ENCODE results near the gene DLGAP1.

DNA sequence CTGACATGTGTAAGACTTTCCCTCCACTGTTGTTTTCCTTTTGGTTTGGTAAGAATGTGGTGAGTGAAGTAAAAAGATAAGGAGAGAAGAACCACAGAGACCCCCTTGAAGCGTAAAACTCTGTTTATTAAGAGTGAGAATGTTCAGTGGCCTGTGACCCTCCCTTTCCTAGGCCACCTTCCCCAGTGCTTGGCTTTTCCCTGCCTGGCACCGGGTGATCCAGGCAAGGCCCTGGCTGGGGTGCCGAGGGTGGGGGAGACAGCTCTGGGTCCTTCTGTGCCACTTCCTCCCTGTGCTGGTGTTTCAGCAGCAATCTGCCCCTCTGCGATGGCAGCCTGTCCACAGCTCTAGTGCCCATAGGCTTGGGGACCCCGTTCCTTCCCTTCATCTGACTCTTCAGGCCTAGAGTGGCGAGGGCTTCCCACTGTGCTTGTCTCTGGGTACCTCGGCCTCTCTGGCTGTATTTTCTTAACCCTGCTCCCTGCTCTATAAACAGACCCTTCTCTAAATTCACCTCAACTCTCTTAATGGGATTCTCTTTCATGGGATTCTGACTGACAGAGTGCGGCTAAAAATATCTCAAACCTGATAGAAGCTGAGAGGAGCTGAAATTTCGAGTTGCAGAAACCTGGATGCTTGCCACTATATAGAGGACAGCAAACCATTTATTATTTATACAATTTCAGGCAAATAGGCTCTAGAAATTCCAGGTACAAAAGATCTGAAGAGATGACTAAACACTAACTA, 461.0 kb downstream of the DLGAP1 start:
- TF ChIP-seq, protein P1, sequence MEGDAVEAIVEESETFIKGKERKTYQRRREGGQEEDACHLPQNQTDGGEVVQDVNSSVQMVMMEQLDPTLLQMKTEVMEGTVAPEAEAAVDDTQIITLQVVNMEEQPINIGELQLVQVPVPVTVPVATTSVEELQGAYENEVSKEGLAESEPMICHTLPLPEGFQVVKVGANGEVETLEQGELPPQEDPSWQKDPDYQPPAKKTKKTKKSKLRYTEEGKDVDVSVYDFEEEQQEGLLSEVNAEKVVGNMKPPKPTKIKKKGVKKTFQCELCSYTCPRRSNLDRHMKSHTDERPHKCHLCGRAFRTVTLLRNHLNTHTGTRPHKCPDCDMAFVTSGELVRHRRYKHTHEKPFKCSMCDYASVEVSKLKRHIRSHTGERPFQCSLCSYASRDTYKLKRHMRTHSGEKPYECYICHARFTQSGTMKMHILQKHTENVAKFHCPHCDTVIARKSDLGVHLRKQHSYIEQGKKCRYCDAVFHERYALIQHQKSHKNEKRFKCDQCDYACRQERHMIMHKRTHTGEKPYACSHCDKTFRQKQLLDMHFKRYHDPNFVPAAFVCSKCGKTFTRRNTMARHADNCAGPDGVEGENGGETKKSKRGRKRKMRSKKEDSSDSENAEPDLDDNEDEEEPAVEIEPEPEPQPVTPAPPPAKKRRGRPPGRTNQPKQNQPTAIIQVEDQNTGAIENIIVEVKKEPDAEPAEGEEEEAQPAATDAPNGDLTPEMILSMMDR (conservative IDR thresholded peaks at IDR 0.05 in 1 of 2, IDR thresholded peaks at IDR 0.05 in 1 of 2; ENCODE audit: extremely low read depth in 1 of 2, insufficient read depth in 1 of 2, low read depth in 1 of 2, low read length in 2 of 2), result no peak
- no peak for TF ChIP-seq EZH2 (IDR thresholded peaks at IDR 0.05; ENCODE audit: borderline replicate concordance, low read length)
